C4-2B (cell line): ENCODE data around the gene VOPP1.

Experiments used
- CTCF ChIP-seq: fragments of 450-650 bp; conservative IDR thresholded peaks from 2 replicates; pipeline ENCODE4 v1.5.1; 2017; ENCODE audit warnings: mild to moderate bottlenecking
- ZFX ChIP-seq: fragments of 450-650 bp; IDR thresholded peaks from 2 replicates; pipeline ENCODE4 v1.6.1; 2017

- no peak for TF ChIP-seq CTCF
- TF ChIP-seq ZFX, result no peak
These were observed 84.1 kb downstream of the VOPP1 start for GRCh38 chr7:55488216-55488615.
